DOHH2 (cell line): ENCODE data around the gene RTN3.
A peak's percentile ranks its signal among the peaks of the same experiment; 100 is the strongest.

ENCODE experiments used
- H3F3A ChIP-seq: fragments of 200-600 bp; sonication (generic), shearing (Covaris generic); 2 replicates; pipeline ENCODE4 v1.6.0; 2016; ENCODE audit warnings: antibody characterized with exemption, mild to moderate bottlenecking; ENCODE audit not compliant: control insufficient read depth, insufficient read depth
- H3K27ac ChIP-seq: fragments of 200-600 bp; sonication (generic); 2 replicates; pipeline ENCODE4 v1.5.1; 2014; ENCODE audit warnings: low read depth, mild to moderate bottlenecking, low read length, moderate library complexity
- H3K27me3 ChIP-seq: fragments of 200-600 bp; sonication (generic); 2 replicates; pipeline ENCODE4 v1.6.1; 2014; ENCODE audit warnings: mild to moderate bottlenecking, low read length, mixed read lengths; ENCODE audit not compliant: control insufficient read depth
- H3K36me3 ChIP-seq: fragments of 200-600 bp; sonication (generic); 2 replicates; pipeline ENCODE4 v1.6.1; 2014; ENCODE audit warnings: mild to moderate bottlenecking, low read length, moderate library complexity, mixed read lengths; ENCODE audit not compliant: control insufficient read depth
- H3K4me1 ChIP-seq: fragments of 200-600 bp; sonication (generic); 2 replicates; pipeline ENCODE4 v1.6.1; 2014; ENCODE audit warnings: mild to moderate bottlenecking, low read length, mixed read lengths; ENCODE audit not compliant: control insufficient read depth
- H3K4me2 ChIP-seq: fragments of 200-600 bp; sonication (generic); 2 replicates; pipeline ENCODE4 v1.6.0; 2014; ENCODE audit warnings: mild to moderate bottlenecking, low read length, moderate library complexity
- H3K4me3 ChIP-seq: fragments of 200-600 bp; sonication (generic); 2 replicates; pipeline ENCODE4 v1.5.1; 2014; ENCODE audit warnings: mild to moderate bottlenecking, low read length, mixed read lengths
- H3K79me2 ChIP-seq: fragments of 200-600 bp; sonication (generic); 2 replicates; pipeline ENCODE4 v1.6.1; 2014; ENCODE audit warnings: mild to moderate bottlenecking, low read length, mixed read lengths; ENCODE audit not compliant: control insufficient read depth
- H3K9me2 ChIP-seq: fragments of 200-600 bp; sonication (generic); replicated peaks from 2 replicates; pipeline ENCODE4 v1.6.1; 2014; ENCODE audit warnings: mild to moderate bottlenecking, low read length, mixed read lengths; ENCODE audit not compliant: control insufficient read depth
- H3K9me3 ChIP-seq: fragments of 200-600 bp; sonication (generic); 2 replicates; pipeline ENCODE4 v1.6.1; 2014; ENCODE audit warnings: antibody characterized with exemption, low read length, mixed read lengths; ENCODE audit not compliant: control insufficient read depth, insufficient read depth
- H4K20me1 ChIP-seq: fragments of 200-600 bp; sonication (generic); 2 replicates; pipeline ENCODE4 v1.6.0; 2014; ENCODE audit warnings: low read depth, mild to moderate bottlenecking, antibody characterized with exemption, low read length, moderate library complexity; ENCODE audit not compliant: control insufficient read depth, insufficient read depth
- EZH2phosphoT487 ChIP-seq: fragments of 200-600 bp; sonication (generic); IDR thresholded peaks from 2 replicates; pipeline ENCODE4 v1.6.1; 2017; ENCODE audit warnings: borderline replicate concordance, mild to moderate bottlenecking, antibody characterized with exemption, low read length, moderate library complexity, mixed read lengths
- TF ChIP-seq, protein P1 (sequence below): fragments of 200-600 bp; sonication (generic); IDR thresholded peaks from one replicate; pipeline ENCODE4 v1.5.1; 2014; ENCODE audit warnings: antibody characterized with exemption, mild to moderate bottlenecking, low read depth, low read length; ENCODE audit not compliant: poor library complexity, severe bottlenecking

The RTN3 gene

GRCh38 chr11:63764679-63765647 is 83.7 kb downstream of the RTN3 start:
- H3K4me3 ChIP-seq = no peak overlapping the region
- no peak overlapping the region for H3K27ac ChIP-seq
- H3K79me2 ChIP-seq = peaks cover 18% of the 10 kb centered on the region
- H4K20me1 ChIP-seq = peaks cover 13% of the 10 kb centered on the region; the same call in 1 of the 2 replicates
- H3K36me3 ChIP-seq = peaks cover 14% of the 10 kb centered on the region
- peaks cover 10% of the 10 kb centered on the region for H3K27me3 ChIP-seq
- H3K4me2 ChIP-seq = no peak overlapping the region
- 0 out of 2 replicates have a peak, but pooled peaks cover 3% of the 10 kb centered on the region for H3F3A ChIP-seq
- peaks cover 18% of the 10 kb centered on the region for H3K4me1 ChIP-seq
- no peaks in the 10 kb centered on the region for H3K9me2 ChIP-seq
- H3K9me3 ChIP-seq = no peaks in the 10 kb centered on the region
- TF ChIP-seq EZH2phosphoT487 = no peak
- TF ChIP-seq, protein P1, sequence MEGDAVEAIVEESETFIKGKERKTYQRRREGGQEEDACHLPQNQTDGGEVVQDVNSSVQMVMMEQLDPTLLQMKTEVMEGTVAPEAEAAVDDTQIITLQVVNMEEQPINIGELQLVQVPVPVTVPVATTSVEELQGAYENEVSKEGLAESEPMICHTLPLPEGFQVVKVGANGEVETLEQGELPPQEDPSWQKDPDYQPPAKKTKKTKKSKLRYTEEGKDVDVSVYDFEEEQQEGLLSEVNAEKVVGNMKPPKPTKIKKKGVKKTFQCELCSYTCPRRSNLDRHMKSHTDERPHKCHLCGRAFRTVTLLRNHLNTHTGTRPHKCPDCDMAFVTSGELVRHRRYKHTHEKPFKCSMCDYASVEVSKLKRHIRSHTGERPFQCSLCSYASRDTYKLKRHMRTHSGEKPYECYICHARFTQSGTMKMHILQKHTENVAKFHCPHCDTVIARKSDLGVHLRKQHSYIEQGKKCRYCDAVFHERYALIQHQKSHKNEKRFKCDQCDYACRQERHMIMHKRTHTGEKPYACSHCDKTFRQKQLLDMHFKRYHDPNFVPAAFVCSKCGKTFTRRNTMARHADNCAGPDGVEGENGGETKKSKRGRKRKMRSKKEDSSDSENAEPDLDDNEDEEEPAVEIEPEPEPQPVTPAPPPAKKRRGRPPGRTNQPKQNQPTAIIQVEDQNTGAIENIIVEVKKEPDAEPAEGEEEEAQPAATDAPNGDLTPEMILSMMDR = no peak

DNA sequence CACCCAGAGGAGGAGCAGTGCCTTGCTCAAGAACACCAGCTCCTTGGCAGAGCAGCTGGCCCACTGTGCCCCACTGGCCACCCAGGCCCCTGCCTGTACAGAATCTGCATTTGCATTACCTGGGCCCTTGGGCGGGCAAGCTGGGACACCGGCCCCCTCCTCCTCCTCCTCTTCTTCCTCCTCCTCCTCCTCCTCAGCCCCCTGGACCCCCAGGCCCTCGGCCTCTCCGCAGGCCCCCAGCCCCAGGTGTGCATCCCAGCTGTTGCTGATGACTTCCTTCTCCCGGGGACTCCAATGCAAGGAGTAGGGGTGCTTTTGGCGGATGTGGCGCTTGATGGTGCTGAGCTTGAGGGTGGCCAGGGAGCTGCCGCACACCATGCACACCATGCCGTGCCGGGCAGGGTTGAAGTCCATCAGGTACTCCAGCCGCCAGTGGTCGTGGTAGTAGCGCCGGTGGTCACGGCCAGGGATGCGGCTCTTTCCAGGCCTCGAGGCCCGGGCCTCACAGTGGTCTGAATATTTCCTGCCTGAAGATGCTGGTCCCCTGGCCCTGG is 84.5 kb downstream of the RTN3 start:
- no peaks in the 10 kb centered on the region for H3K9me2 ChIP-seq
- H3K9me3 ChIP-seq = no peaks in the 10 kb centered on the region
- H3K4me1 ChIP-seq = peaks cover 18% of the 10 kb centered on the region
- peaks cover 3% of the 10 kb centered on the region; the same call in 1 of the 2 replicates for H3F3A ChIP-seq
- peaks cover 13% of the 10 kb centered on the region; the same call in 1 of the 2 replicates for H4K20me1 ChIP-seq
- H3K4me3 ChIP-seq = no peak overlapping the region
- no peak overlapping the region for H3K4me2 ChIP-seq
- no peak for TF ChIP-seq EZH2phosphoT487
- TF ChIP-seq, protein P1 = no peak
- peaks cover 7% of the 10 kb centered on the region; the same call in 1 of the 2 replicates for H3K36me3 ChIP-seq
- no peak overlapping the region for H3K27ac ChIP-seq
- H3K79me2 ChIP-seq = peaks cover 18% of the 10 kb centered on the region
- peaks cover 17% of the 10 kb centered on the region for H3K27me3 ChIP-seq

GRCh38 chr11:63766531-63767235 is 85.4 kb downstream of the RTN3 start:
- H3K36me3 ChIP-seq = peaks cover 4% of the 10 kb centered on the region; the same call in 1 of the 2 replicates
- TF ChIP-seq, protein P1 = no peak
- TF ChIP-seq EZH2phosphoT487 = no peak
- H3K4me3 ChIP-seq = peak overlapping the region; percentile 91
- no peak overlapping the region for H3K27ac ChIP-seq
- no peaks in the 10 kb centered on the region for H3K9me2 ChIP-seq
- H3K4me2 ChIP-seq = peak overlapping the region; percentile 80
- H3K9me3 ChIP-seq = no peaks in the 10 kb centered on the region
- peaks cover 3% of the 10 kb centered on the region; the same call in 1 of the 2 replicates for H3F3A ChIP-seq
- peaks cover 13% of the 10 kb centered on the region; the same call in 1 of the 2 replicates for H4K20me1 ChIP-seq
- H3K4me1 ChIP-seq = peaks cover 18% of the 10 kb centered on the region
- peaks cover 25% of the 10 kb centered on the region for H3K27me3 ChIP-seq
- peaks cover 18% of the 10 kb centered on the region for H3K79me2 ChIP-seq
